Natural killer cell (primary cell): ENCODE measurements around the gene CHRNE. TPM values are rescaled to one million over a fixed set of nuclear protein-coding genes. Genes with fewer than 3 reads are reported as not detected.

Source experiments
- ATAC-seq, 3 donors: fragments of 150-1000 bp in 2 of 3; fragments of 200-7000 bp in 1 of 3; cut with Tn5 transposase; 1 replicate in 1 of 3; 2 replicates in 2 of 3; pipeline ENCODE4 v1.10.0; 2021; ENCODE audit warnings: mild to moderate bottlenecking in 2 of 3, moderate library complexity in 2 of 3
- DNase-seq, 2 donors: peaks; one replicate each; pipeline versions ENCODE4 v3.0.0 to v3.0.0-alpha.2; 2013 to 2021; ENCODE audit warnings: mixed read lengths in 1 of 2
- H3K27ac ChIP-seq: one replicate; pipeline ENCODE4 v1.5.1; 2013; ENCODE audit warnings: mild to moderate bottlenecking, low read length
- H3K27me3 ChIP-seq: one replicate; pipeline ENCODE4 v1.6.1; 2013; ENCODE audit warnings: low read length; ENCODE audit not compliant: control insufficient read depth, insufficient read depth
- H3K36me3 ChIP-seq: one replicate; pipeline ENCODE4 v1.6.1; 2013; ENCODE audit warnings: low read length; ENCODE audit not compliant: control insufficient read depth, insufficient read depth
- H3K4me1 ChIP-seq: one replicate; pipeline ENCODE4 v1.6.1; 2013; ENCODE audit warnings: low read length; ENCODE audit not compliant: control insufficient read depth, insufficient read depth
- H3K4me3 ChIP-seq: one replicate; pipeline ENCODE4 v1.5.1; 2013; ENCODE audit warnings: low read length
- H3K9me3 ChIP-seq: one replicate; pipeline ENCODE4 v1.6.1; 2013; ENCODE audit warnings: low read length; ENCODE audit not compliant: control insufficient read depth, insufficient read depth
- H3K27ac Mint-ChIP-seq, 2 donors: one replicate each; pipeline ENCODE4 v1.8.0; 2022; ENCODE audit warnings: mild to moderate bottlenecking in 2 of 2, mixed read lengths in 2 of 2, moderate library complexity in 1 of 2
- H3K27me3 Mint-ChIP-seq, 2 donors: one replicate each; pipeline ENCODE4 v1.8.0; 2022; ENCODE audit warnings: low read depth in 2 of 2, mixed read lengths in 2 of 2
- H3K36me3 Mint-ChIP-seq: one replicate; pipeline ENCODE4 v1.8.0; 2022; ENCODE audit warnings: mixed read lengths
- H3K4me1 Mint-ChIP-seq, 2 donors: one replicate each; pipeline ENCODE4 v1.8.0; 2022; ENCODE audit warnings: mixed read lengths in 2 of 2
- H3K4me3 Mint-ChIP-seq: one replicate; pipeline ENCODE4 v1.8.0; 2022; ENCODE audit warnings: mild to moderate bottlenecking, moderate library complexity, mixed read lengths
- H3K9me3 Mint-ChIP-seq, 2 donors: one replicate each; pipeline ENCODE4 v1.8.0; 2022; ENCODE audit warnings: mixed read lengths in 2 of 2
- CTCF ChIP-seq: fragments of 200-600 bp; IDR thresholded peaks from one replicate; pipeline ENCODE4 v1.8.0; 2022; ENCODE audit warnings: antibody characterized with exemption
- WGBS: methylation state at CpG from one replicate; pipeline ENCODE4 v1.1.7; 2013; ENCODE audit warnings: missing lambda C conversion rate; ENCODE audit not compliant: insufficient coverage; 5-methylcytosine and 5-hydroxymethylcytosine counted together
- intact Hi-C: fragments of 100-400 bp; cut with micrococcal nuclease; formaldehyde crosslinking; loops from one replicate; pipeline ENCODE4 v1.14.2; 2022
- total RNA-seq, 4 donors: library from RNA; stranded (reverse); fragments of 120-200 nt in 1 of 4; gene quantifications; one replicate each; pipeline versions ENCODE4 v1.2.3 to v1.2.4, GENCODE V29; 2013 to 2022

CHRNE gene
- total RNA-seq, 3 donors from 2014 or later (not counting 1 experiment from before 2014, with no cell fraction given): 11.8 to 17.9 (median 11.8) TPM

GRCh38 chr17:4946312-4946976, 43.5 kb upstream of the CHRNE start:
- H3K27me3 Mint-ChIP-seq: peaks cover 0 to 2% of the 10 kb centered on the region in 2 donors
- peaks cover 50% of the 10 kb centered on the region for H3K36me3 ChIP-seq
- TF ChIP-seq CTCF: no peak
- peaks cover 70% of the 10 kb centered on the region for H3K4me1 ChIP-seq
- H3K27me3 ChIP-seq: no peaks in the 10 kb centered on the region
- H3K4me3 ChIP-seq: peak overlapping the region; percentile 99
- intact Hi-C loops: loop anchor here (5.0 kb wide), 1 partner anchor 471 kb away; the partner anchor contains the start of gene NUP88
- H3K36me3 Mint-ChIP-seq: peaks cover 14% of the 10 kb centered on the region
- ATAC-seq: no peak
- peak overlapping the region; percentile 91 for H3K4me3 Mint-ChIP-seq
- H3K27ac ChIP-seq: peak overlapping the region; percentile 96
- H3K27ac Mint-ChIP-seq: peak overlapping the region; percentile 87 to 93
- H3K9me3 ChIP-seq: no peaks in the 10 kb centered on the region
- no peaks in the 10 kb centered on the region for H3K9me3 Mint-ChIP-seq
- 11% methylated on average over 12 of the region's 16 CpGs for WGBS
- peaks cover 69 to 76% of the 10 kb centered on the region in 2 donors for H3K4me1 Mint-ChIP-seq
- DNase-seq: peak in 1 of 2 donors; percentile 29

GRCh38 chr17:4945944-4946280, 43.0 kb upstream of the CHRNE start:
- Histone ChIP-seq H3K27ac (peak overlapping the region; percentile 96), H3K4me3 (peak overlapping the region; percentile 99), H3K36me3 (peaks cover 50% of the 10 kb centered on the region), H3K27me3 (no peaks in the 10 kb centered on the region), H3K9me3 (no peaks in the 10 kb centered on the region), H3K4me1 (peaks cover 71% of the 10 kb centered on the region)
- intact Hi-C loops: loop anchor here (2.0 to 5.0 kb wide), 2 partner anchors 45 to 471 kb away; partner anchors contain the start of gene NUP88
- H3K27me3 Mint-ChIP-seq: peaks cover 0 to 2% of the 10 kb centered on the region in 2 donors
- H3K4me1 Mint-ChIP-seq: peaks cover 70 to 76% of the 10 kb centered on the region in 2 donors
- peak overlapping the region; percentile 87 to 93 for H3K27ac Mint-ChIP-seq
- DNase-seq (no peak), ATAC-seq (no peak)
- TF ChIP-seq CTCF: no peak
- H3K9me3 Mint-ChIP-seq: no peaks in the 10 kb centered on the region
- WGBS: 23% methylated on average over 4 of the region's 4 CpGs
- peak overlapping the region; percentile 91 for H3K4me3 Mint-ChIP-seq
- H3K36me3 Mint-ChIP-seq: peaks cover 14% of the 10 kb centered on the region

GRCh38 chr17:4945176-4945943, 42.5 kb upstream of the CHRNE start:
- Histone ChIP-seq H3K36me3 (peaks cover 50% of the 10 kb centered on the region), H3K4me3 (peak overlapping the region; percentile 99)
- H3K27ac Mint-ChIP-seq: peak overlapping the region; percentile 87 to 93

More at GRCh38 chr17:4945176-4945943, 42.5 kb upstream of the CHRNE start:
- ATAC-seq: peak; percentile 30 to 50 (median 39)
- Mint-ChIP-seq H3K4me1 (peaks cover 68 to 76% of the 10 kb centered on the region in 2 donors), H3K36me3 (peaks cover 14% of the 10 kb centered on the region), H3K9me3 (no peaks in the 10 kb centered on the region), H3K4me3 (peak overlapping the region; percentile 91), H3K27me3 (peaks cover 0 to 2% of the 10 kb centered on the region in 2 donors)
- 27% methylated on average over 7 of the region's 7 CpGs for WGBS
- no peaks in the 10 kb centered on the region for H3K27me3 ChIP-seq
- no peaks in the 10 kb centered on the region for H3K9me3 ChIP-seq
- intact Hi-C loops: loop anchor here (2.0 to 5.0 kb wide), 2 partner anchors 45 to 472 kb away; partner anchors contain the start of gene NUP88
- DNase-seq: peak; percentile 75 to 83
- TF ChIP-seq CTCF: no peak
- peak overlapping the region; percentile 96 for H3K27ac ChIP-seq
- peaks cover 69% of the 10 kb centered on the region for H3K4me1 ChIP-seq
